Measurements from ENCODE around the gene TP63.

- TF ChIP-seq, protein P1, sequence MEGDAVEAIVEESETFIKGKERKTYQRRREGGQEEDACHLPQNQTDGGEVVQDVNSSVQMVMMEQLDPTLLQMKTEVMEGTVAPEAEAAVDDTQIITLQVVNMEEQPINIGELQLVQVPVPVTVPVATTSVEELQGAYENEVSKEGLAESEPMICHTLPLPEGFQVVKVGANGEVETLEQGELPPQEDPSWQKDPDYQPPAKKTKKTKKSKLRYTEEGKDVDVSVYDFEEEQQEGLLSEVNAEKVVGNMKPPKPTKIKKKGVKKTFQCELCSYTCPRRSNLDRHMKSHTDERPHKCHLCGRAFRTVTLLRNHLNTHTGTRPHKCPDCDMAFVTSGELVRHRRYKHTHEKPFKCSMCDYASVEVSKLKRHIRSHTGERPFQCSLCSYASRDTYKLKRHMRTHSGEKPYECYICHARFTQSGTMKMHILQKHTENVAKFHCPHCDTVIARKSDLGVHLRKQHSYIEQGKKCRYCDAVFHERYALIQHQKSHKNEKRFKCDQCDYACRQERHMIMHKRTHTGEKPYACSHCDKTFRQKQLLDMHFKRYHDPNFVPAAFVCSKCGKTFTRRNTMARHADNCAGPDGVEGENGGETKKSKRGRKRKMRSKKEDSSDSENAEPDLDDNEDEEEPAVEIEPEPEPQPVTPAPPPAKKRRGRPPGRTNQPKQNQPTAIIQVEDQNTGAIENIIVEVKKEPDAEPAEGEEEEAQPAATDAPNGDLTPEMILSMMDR (IDR thresholded peaks at IDR 0.05): no peak
- no peak for TF ChIP-seq POLR2A (IDR thresholded peaks at IDR 0.05)
These were observed 25.5 kb upstream of the TP63 start for GRCh38 chr3:189605717-189606116.

Measured in Peyer's patch (tissue), 4 donors.